ENCODE measurements around the gene SH3RF2.

SH3RF2 gene

GRCh38 chr5:145922059-145922458 lies 14.3 kb upstream of the SH3RF2 start:
- DNase-seq (ENCODE audit: low spot score) = no peak

GRCh38 chr5:145923405-145923804 lies 13.0 kb upstream of the SH3RF2 start:
- no peak for DNase-seq (ENCODE audit: low spot score)

- no peak for DNase-seq (ENCODE audit: low spot score)
These were observed 11.5 kb upstream of the SH3RF2 start for GRCh38 chr5:145924849-145925248.

- peak; percentile 27 for DNase-seq (ENCODE audit: low spot score)
These were observed 11.0 kb upstream of the SH3RF2 start for GRCh38 chr5:145925353-145925752.

- DNase-seq (ENCODE audit: low spot score) = no peak
These were observed 10.6 kb upstream of the SH3RF2 start for GRCh38 chr5:145925803-145926202.

GRCh38 chr5:145931718-145932117 lies 4.7 kb upstream of the SH3RF2 start:
- DNase-seq (ENCODE audit: low spot score) = no peak

- no peak for DNase-seq (ENCODE audit: low spot score)
These were observed 2.1 kb upstream of the SH3RF2 start for GRCh38 chr5:145934276-145934675.

- DNase-seq (ENCODE audit: low spot score) = no peak
These were observed 1.3 kb downstream of the SH3RF2 start for GRCh38 chr5:145937432-145938250.

GRCh38 chr5:145938776-145939539 lies 2.6 kb downstream of the SH3RF2 start:
- no peak for DNase-seq (ENCODE audit: low spot score)

- no peak for DNase-seq (ENCODE audit: low spot score)
These were observed 3.2 kb downstream of the SH3RF2 start for GRCh38 chr5:145939540-145940065.

- DNase-seq (ENCODE audit: low spot score) = no peak
These were observed 4.7 kb downstream of the SH3RF2 start for GRCh38 chr5:145941096-145941447.

- DNase-seq (ENCODE audit: low spot score) = no peak
These were observed 5.2 kb downstream of the SH3RF2 start for GRCh38 chr5:145941448-145942130.

GRCh38 chr5:145942201-145942600 lies 5.8 kb downstream of the SH3RF2 start:
- DNase-seq (ENCODE audit: low spot score) = no peak

GRCh38 chr5:145942749-145943148 lies 6.4 kb downstream of the SH3RF2 start:
- no peak for DNase-seq (ENCODE audit: low spot score)

GRCh38 chr5:145943674-145944121 lies 7.3 kb downstream of the SH3RF2 start:
- DNase-seq (ENCODE audit: low spot score) = no peak

GRCh38 chr5:145944328-145944727 lies 8.0 kb downstream of the SH3RF2 start:
- DNase-seq (ENCODE audit: low spot score) = no peak

- DNase-seq (ENCODE audit: low spot score) = no peak
These were observed 9.3 kb downstream of the SH3RF2 start for GRCh38 chr5:145945620-145946111.

- peak; percentile 61 for DNase-seq (ENCODE audit: low spot score)
These were observed 9.9 kb downstream of the SH3RF2 start for GRCh38 chr5:145946112-145946861.

- no peak for DNase-seq (ENCODE audit: low spot score)
These were observed 11.2 kb downstream of the SH3RF2 start for GRCh38 chr5:145947581-145947980.

- DNase-seq (ENCODE audit: low spot score) = no peak
These were observed 11.7 kb downstream of the SH3RF2 start for GRCh38 chr5:145948047-145948446.

GRCh38 chr5:145948921-145949320 lies 12.5 kb downstream of the SH3RF2 start:
- DNase-seq (ENCODE audit: low spot score) = no peak

GRCh38 chr5:145949474-145949873 lies 13.1 kb downstream of the SH3RF2 start:
- no peak for DNase-seq (ENCODE audit: low spot score)
